Trophoblast cell (in vitro differentiated cells and primary cell): Measurements from ENCODE around the gene TCEA3.

Experiments used
- DNase-seq, 2 donors: peaks; one replicate each; pipeline ENCODE4 v3.0.0-alpha.2; 2016
- H2AFZ ChIP-seq: 2 replicates; pipeline ENCODE4 v1.6.1; 2013; ENCODE audit warnings: low read length, moderate library complexity, mild to moderate bottlenecking; ENCODE audit not compliant: insufficient read depth, poor library complexity
- H2AK5ac ChIP-seq: 2 replicates; pipeline ENCODE4 v1.6.1; 2013; ENCODE audit warnings: mild to moderate bottlenecking, low read length
- H2BK120ac ChIP-seq: 2 replicates; pipeline ENCODE4 v1.6.1; 2013; ENCODE audit warnings: low read length, mild to moderate bottlenecking, moderate library complexity; ENCODE audit not compliant: insufficient read depth, poor library complexity
- H2BK12ac ChIP-seq: 2 replicates; pipeline ENCODE4 v1.6.1; 2013; ENCODE audit warnings: mild to moderate bottlenecking, low read length, moderate library complexity
- H2BK5ac ChIP-seq: 2 replicates; pipeline ENCODE4 v1.6.1; 2013; ENCODE audit warnings: low read length, low read depth, moderate library complexity, mild to moderate bottlenecking; ENCODE audit not compliant: poor library complexity
- H3K14ac ChIP-seq: 2 replicates; pipeline ENCODE4 v1.6.1; 2013; ENCODE audit warnings: mild to moderate bottlenecking, low read length
- H3K18ac ChIP-seq: 2 replicates; pipeline ENCODE4 v1.6.1; 2013; ENCODE audit warnings: mild to moderate bottlenecking, low read length
- H3K23ac ChIP-seq: 2 replicates; pipeline ENCODE4 v1.6.1; 2013; ENCODE audit warnings: low read length
- H3K27ac ChIP-seq: 2 replicates; pipeline ENCODE4 v1.5.1; 2013; ENCODE audit warnings: low read depth, mild to moderate bottlenecking, inconsistent platforms, low read length, moderate library complexity
- H3K27me3 ChIP-seq: 2 replicates; pipeline ENCODE4 v1.6.1; 2013; ENCODE audit warnings: inconsistent platforms, mild to moderate bottlenecking, low read length, moderate library complexity; ENCODE audit not compliant: insufficient read depth
- H3K36me3 ChIP-seq, 2 experiments: 1 replicate in 1 of 2; 2 replicates in 1 of 2; pipeline ENCODE4 v1.6.1; 2013; ENCODE audit warnings: low read length in 2 of 2, mild to moderate bottlenecking in 2 of 2, moderate library complexity in 1 of 2; ENCODE audit not compliant: insufficient read depth in 2 of 2, control insufficient read depth in 1 of 2
- H3K4ac ChIP-seq: 2 replicates; pipeline ENCODE4 v1.6.1; 2013; ENCODE audit warnings: low read depth, mild to moderate bottlenecking, low read length, moderate library complexity
- H3K4me1 ChIP-seq, 2 experiments: 1 replicate in 1 of 2; 2 replicates in 1 of 2; pipeline ENCODE4 v1.6.1; 2013; ENCODE audit warnings: low read length in 2 of 2, mild to moderate bottlenecking in 2 of 2, moderate library complexity in 1 of 2; ENCODE audit not compliant: insufficient read depth in 2 of 2, control insufficient read depth in 1 of 2
- H3K4me2 ChIP-seq: 2 replicates; pipeline ENCODE4 v1.6.1; 2013; ENCODE audit warnings: inconsistent platforms, mild to moderate bottlenecking, low read length, moderate library complexity
- H3K4me3 ChIP-seq: 2 replicates; pipeline ENCODE4 v1.5.1; 2013; ENCODE audit warnings: mild to moderate bottlenecking, low read depth, low read length, inconsistent platforms
- H3K79me1 ChIP-seq: one replicate; pipeline ENCODE4 v1.6.1; 2013; ENCODE audit warnings: low read length
- H3K79me2 ChIP-seq: 2 replicates; pipeline ENCODE4 v1.6.1; 2013; ENCODE audit warnings: low read length, mild to moderate bottlenecking; ENCODE audit not compliant: control insufficient read depth, insufficient read depth, poor library complexity
- H3K9ac ChIP-seq: 2 replicates; pipeline ENCODE4 v1.6.1; 2013; ENCODE audit warnings: mild to moderate bottlenecking, low read length
- H3K9me3 ChIP-seq: 2 replicates; pipeline ENCODE4 v1.6.1; 2013; ENCODE audit warnings: low read depth, mild to moderate bottlenecking, control low read depth, inconsistent platforms, low read length; ENCODE audit not compliant: insufficient read depth
- H4K12ac ChIP-seq: 2 replicates; pipeline ENCODE4 v1.6.1; 2013; ENCODE audit warnings: low read depth, mild to moderate bottlenecking, low read length, moderate library complexity
- H4K8ac ChIP-seq: 2 replicates; pipeline ENCODE4 v1.6.1; 2013; ENCODE audit warnings: low read depth, mild to moderate bottlenecking, low read length, moderate library complexity
- H4K91ac ChIP-seq: one replicate; pipeline ENCODE4 v1.6.1; 2013; ENCODE audit warnings: low read depth, mild to moderate bottlenecking, low read length, moderate library complexity
- WGBS: extraction: QIAGEN DNeasy Blood & Tissue Kit; methylation state at CpG from one replicate; pipeline ENCODE4 v1.1.7; 2013; ENCODE audit warnings: missing lambda C conversion rate; ENCODE audit not compliant: insufficient read length, insufficient coverage; ENCODE audit errors: extremely low coverage; 5-methylcytosine and 5-hydroxymethylcytosine counted together

TCEA3 gene

DNA sequence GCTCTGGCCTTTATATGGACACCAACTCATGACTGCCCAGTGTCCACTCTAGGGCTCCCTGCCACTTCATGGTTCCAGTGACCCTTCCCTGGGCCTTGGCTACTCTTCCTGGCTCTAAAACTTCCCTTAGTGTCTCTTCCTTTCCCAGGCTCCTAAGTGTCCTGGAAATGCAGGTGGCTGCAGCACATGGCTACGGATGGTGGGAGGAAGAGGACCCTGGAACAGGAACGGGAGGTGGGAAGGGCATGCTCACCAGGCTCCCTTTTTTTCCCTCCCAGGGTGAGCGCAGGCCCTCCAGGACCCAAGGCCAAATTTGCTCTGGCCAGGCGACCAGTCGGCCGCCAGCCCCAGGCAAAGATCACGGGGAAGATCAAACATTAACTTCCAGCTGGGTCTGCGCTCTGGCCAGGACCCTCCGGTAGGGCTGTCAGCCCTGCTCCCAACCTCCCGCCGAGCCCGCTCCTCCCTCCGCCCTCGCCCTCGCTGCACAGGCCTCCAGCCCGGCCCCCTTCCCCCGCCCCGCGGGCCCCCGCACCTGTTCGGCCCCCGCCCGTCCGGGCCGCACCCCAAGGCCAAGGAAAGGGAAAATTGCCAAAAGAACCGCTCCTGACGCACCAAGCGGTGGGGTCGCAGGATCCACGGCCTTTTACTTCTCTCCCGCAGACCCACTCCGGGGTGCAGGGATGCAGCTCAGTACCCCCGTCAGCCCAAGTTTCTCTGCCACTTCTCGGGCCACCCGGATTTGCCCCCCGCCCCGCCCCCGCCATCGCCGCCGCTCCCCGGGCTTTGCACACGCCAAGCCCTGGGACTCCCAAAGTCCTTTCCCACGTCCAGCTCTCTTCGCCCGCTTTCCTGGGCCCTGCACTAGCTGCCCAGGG is 894 bp downstream of the TCEA3 start:
- Histone ChIP-seq H3K79me2 (no peaks in the 10 kb centered on the region), H3K4me3 (no peak overlapping the region), H3K4me1 (peaks cover 5 to 10% of the 10 kb centered on the region in 2 experiments), H3K4ac (no peak overlapping the region), H3K27ac (no peak overlapping the region), H2BK5ac (no peak overlapping the region), H3K9ac (no peak overlapping the region), H3K27me3 (peaks cover 25% of the 10 kb centered on the region), H2BK120ac (no peak overlapping the region), H2AFZ (no peak overlapping the region), H4K8ac (no peak overlapping the region), H2BK12ac (no peak overlapping the region), H3K14ac (no peak overlapping the region), H2AK5ac (no peak overlapping the region), H3K4me2 (peak overlapping the region; percentile 69), H3K23ac (no peak overlapping the region), H3K9me3 (peaks cover 3% of the 10 kb centered on the region), H4K91ac (no peak overlapping the region), H3K36me3 (no peaks in the 10 kb centered on the region), H3K18ac (no peak overlapping the region), H3K79me1 (no peaks in the 10 kb centered on the region), H4K12ac (no peak overlapping the region)
- WGBS = no CpG with 5 or more reads among the region's 46 CpGs
- peak in 1 of 2 donors; percentile 55 for DNase-seq

GRCh38 chr1:23422941-23423340 is 1.6 kb downstream of the TCEA3 start:
- H3K4me2 ChIP-seq = no peak overlapping the region
- H3K23ac ChIP-seq = no peak overlapping the region
- H2BK120ac ChIP-seq = no peak overlapping the region
- H4K12ac ChIP-seq = no peak overlapping the region
- no peak overlapping the region for H2AFZ ChIP-seq
- H3K79me1 ChIP-seq = no peaks in the 10 kb centered on the region
- H3K36me3 ChIP-seq = no peaks in the 10 kb centered on the region
- H3K79me2 ChIP-seq = no peaks in the 10 kb centered on the region
- H3K9me3 ChIP-seq = peaks cover 4% of the 10 kb centered on the region
- no CpG with 5 or more reads among the region's 6 CpGs for WGBS
- no peak overlapping the region for H2BK5ac ChIP-seq
- H2AK5ac ChIP-seq = no peak overlapping the region
- no peak overlapping the region for H3K27ac ChIP-seq
- peak in 1 of 2 donors; percentile 30 for DNase-seq
- no peak overlapping the region for H4K8ac ChIP-seq
- no peak overlapping the region for H3K4ac ChIP-seq
- no peak overlapping the region for H4K91ac ChIP-seq
- H3K18ac ChIP-seq = no peak overlapping the region
- no peak overlapping the region for H3K14ac ChIP-seq
- no peak overlapping the region for H2BK12ac ChIP-seq
- H3K4me1 ChIP-seq = peaks cover 5 to 10% of the 10 kb centered on the region in 2 experiments
- no peak overlapping the region for H3K4me3 ChIP-seq
- H3K27me3 ChIP-seq = peaks cover 25% of the 10 kb centered on the region
- H3K9ac ChIP-seq = no peak overlapping the region

DNA sequence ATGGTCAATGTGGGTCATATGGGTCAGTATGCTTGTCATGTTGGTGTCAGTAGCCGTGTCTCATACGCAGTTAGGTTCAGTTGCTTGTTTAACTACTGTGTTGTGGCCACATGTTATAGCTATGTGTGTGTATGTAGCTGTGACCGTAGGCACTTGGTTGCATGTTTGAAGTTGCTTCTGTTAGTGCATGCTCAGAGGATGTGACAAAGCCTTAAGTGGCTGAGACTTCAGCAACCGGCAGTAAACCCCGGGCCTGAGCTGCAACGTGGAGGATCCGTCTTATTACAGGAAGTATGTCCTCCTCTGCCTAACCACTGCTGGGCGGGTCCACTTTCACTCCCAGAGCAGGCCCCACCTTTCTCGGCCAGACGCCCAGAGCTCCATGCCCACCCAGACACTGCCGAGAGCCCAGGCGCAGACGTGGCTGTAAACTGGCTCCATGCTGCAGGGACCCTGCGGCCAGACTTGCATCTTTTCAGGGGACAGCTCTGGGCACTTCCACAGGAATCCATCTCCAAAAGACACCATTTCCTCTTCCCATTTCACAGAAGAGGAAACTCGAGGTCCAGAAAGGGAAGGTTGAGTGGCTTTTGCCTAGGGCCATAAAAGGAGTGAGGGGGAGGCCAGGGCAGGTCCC is 2.2 kb downstream of the TCEA3 start:
- H2BK12ac ChIP-seq = no peak overlapping the region
- no CpG with 5 or more reads among the region's 15 CpGs for WGBS
- H3K27me3 ChIP-seq = peaks cover 25% of the 10 kb centered on the region
- H4K12ac ChIP-seq = no peak overlapping the region
- H2BK5ac ChIP-seq = no peak overlapping the region
- no peak overlapping the region for H3K4me3 ChIP-seq
- H3K79me2 ChIP-seq = no peaks in the 10 kb centered on the region
- no peak overlapping the region for H3K4me2 ChIP-seq
- H3K27ac ChIP-seq = no peak overlapping the region
- no peak overlapping the region for H3K18ac ChIP-seq
- no peaks in the 10 kb centered on the region for H3K36me3 ChIP-seq
- H3K9ac ChIP-seq = no peak overlapping the region
- H3K14ac ChIP-seq = no peak overlapping the region
- no peak overlapping the region for H4K91ac ChIP-seq
- H2AFZ ChIP-seq = no peak overlapping the region
- H3K79me1 ChIP-seq = no peaks in the 10 kb centered on the region
- H3K23ac ChIP-seq = no peak overlapping the region
- peaks cover 6% of the 10 kb centered on the region for H3K9me3 ChIP-seq
- H4K8ac ChIP-seq = no peak overlapping the region
- H2BK120ac ChIP-seq = no peak overlapping the region
- H3K4me1 ChIP-seq = peaks cover 5 to 10% of the 10 kb centered on the region in 2 experiments
- no peak overlapping the region for H3K4ac ChIP-seq
- no peak overlapping the region for H2AK5ac ChIP-seq
- DNase-seq = peak in 1 of 2 donors; percentile 89

DNA sequence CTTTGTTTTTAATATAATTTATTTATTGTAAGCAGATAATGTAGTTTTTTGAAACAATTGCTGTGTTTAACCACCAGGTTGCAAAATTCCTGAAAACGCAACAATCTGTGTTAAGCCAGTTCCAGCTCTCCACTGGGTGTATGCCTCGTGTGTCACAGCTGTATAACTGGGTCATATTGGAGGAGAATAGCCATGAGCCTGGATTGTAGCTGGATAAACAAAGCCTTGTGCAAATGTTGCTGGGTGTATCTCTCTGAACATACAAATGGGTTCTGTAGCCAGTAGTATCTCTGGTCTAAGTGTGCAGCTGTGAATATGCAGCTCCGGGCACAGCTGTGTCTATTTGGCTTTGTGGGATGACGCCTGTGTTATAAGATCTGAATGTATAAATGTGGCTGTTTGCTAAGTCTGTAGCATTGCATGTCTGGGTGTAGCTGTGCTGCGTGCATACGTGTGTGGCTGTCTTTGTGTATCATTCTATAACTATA is 2.8 kb downstream of the TCEA3 start:
- H2AK5ac ChIP-seq = no peak overlapping the region

More for the DNA sequence above, 2.8 kb downstream of the TCEA3 start:
- no peak overlapping the region for H3K23ac ChIP-seq
- peaks cover 25% of the 10 kb centered on the region for H3K27me3 ChIP-seq
- H3K4ac ChIP-seq = no peak overlapping the region
- H3K14ac ChIP-seq = no peak overlapping the region
- H4K91ac ChIP-seq = no peak overlapping the region
- H3K4me3 ChIP-seq = no peak overlapping the region
- H2BK5ac ChIP-seq = no peak overlapping the region
- H3K4me1 ChIP-seq = peaks cover 5 to 10% of the 10 kb centered on the region in 2 experiments
- no peaks in the 10 kb centered on the region for H3K79me2 ChIP-seq
- H3K27ac ChIP-seq = no peak overlapping the region
- H4K8ac ChIP-seq = no peak overlapping the region
- no peak overlapping the region for H2BK120ac ChIP-seq
- peak in 1 of 2 donors; percentile 81 for DNase-seq
- H4K12ac ChIP-seq = no peak overlapping the region
- no peaks in the 10 kb centered on the region for H3K79me1 ChIP-seq
- H2BK12ac ChIP-seq = no peak overlapping the region
- H3K4me2 ChIP-seq = no peak overlapping the region
- no peak overlapping the region for H3K18ac ChIP-seq
- WGBS = no CpG with 5 or more reads among the region's 6 CpGs
- no peaks in the 10 kb centered on the region for H3K36me3 ChIP-seq
- H3K9me3 ChIP-seq = peaks cover 6% of the 10 kb centered on the region
- no peak overlapping the region for H2AFZ ChIP-seq
- no peak overlapping the region for H3K9ac ChIP-seq
